DND-41 (cell line): ENCODE results near the gene TMC7.

Experiments
- ATAC-seq: fragments of 200-7000 bp; cut with Tn5 transposase; 3 replicates; pipeline ENCODE4 v1.9.1; 2021; ENCODE audit warnings: low read depth; ENCODE audit not compliant: insufficient read depth
- DNase-seq: peaks from one replicate; pipeline ENCODE4 v3.0.0-alpha.2; 2020
- H2AFZ ChIP-seq: 2 replicates; pipeline ENCODE4 v1.6.0; 2012; ENCODE audit warnings: low read depth, low read length
- H3K27ac ChIP-seq: 2 replicates; pipeline ENCODE4 v1.5.1; 2012; ENCODE audit warnings: low read length, inconsistent platforms
- H3K27me3 ChIP-seq: fragments of 200-600 bp; sonication (generic); 2 replicates; pipeline ENCODE4 v1.6.0; 2012; ENCODE audit warnings: low read length, mild to moderate bottlenecking, inconsistent platforms; ENCODE audit not compliant: insufficient read depth, poor library complexity
- H3K36me3 ChIP-seq: 2 replicates; pipeline ENCODE4 v1.5.1; 2012; ENCODE audit warnings: low read length, inconsistent platforms; ENCODE audit not compliant: insufficient read depth
- H3K4me1 ChIP-seq: 2 replicates; pipeline ENCODE4 v1.5.1; 2012; ENCODE audit warnings: mild to moderate bottlenecking, low read length; ENCODE audit not compliant: insufficient read depth
- H3K4me2 ChIP-seq: 2 replicates; pipeline ENCODE4 v1.6.0; 2012; ENCODE audit warnings: mild to moderate bottlenecking, moderate library complexity, low read length, inconsistent platforms; ENCODE audit not compliant: insufficient read depth
- H3K4me3 ChIP-seq, 2 experiments: fragments of 200-600 bp in 1 of 2; shearing (Covaris generic) in 1 of 2; 2 replicates each; pipeline ENCODE4 v1.5.1; 2012 to 2016; ENCODE audit warnings: inconsistent platforms in 2 of 2, low read length in 2 of 2, mild to moderate bottlenecking in 2 of 2, low read depth in 1 of 2, moderate library complexity in 1 of 2
- H3K79me2 ChIP-seq: 2 replicates; pipeline ENCODE4 v1.6.0; 2012; ENCODE audit warnings: low read length, inconsistent platforms; ENCODE audit not compliant: insufficient read depth
- H3K9ac ChIP-seq: 2 replicates; pipeline ENCODE4 v1.6.0; 2012; ENCODE audit warnings: low read depth, mild to moderate bottlenecking, inconsistent platforms, low read length, moderate library complexity
- H3K9me3 ChIP-seq: 2 replicates; pipeline ENCODE4 v1.5.1; 2012; ENCODE audit warnings: low read length, moderate library complexity, mild to moderate bottlenecking, inconsistent platforms; ENCODE audit not compliant: insufficient read depth, severe bottlenecking
- H4K20me1 ChIP-seq: 2 replicates; pipeline ENCODE4 v1.6.0; 2012; ENCODE audit warnings: low read length; ENCODE audit not compliant: insufficient read depth
- EZH2 ChIP-seq: IDR thresholded peaks from 3 replicates; pipeline ENCODE4 v1.6.1; 2012; ENCODE audit warnings: borderline replicate concordance, low read depth, mild to moderate bottlenecking, moderate library complexity, low read length, inconsistent platforms; ENCODE audit not compliant: severe bottlenecking
- TF ChIP-seq, protein P1 (sequence below): IDR thresholded peaks from 2 replicates; pipeline ENCODE4 v1.5.1; 2012; ENCODE audit warnings: borderline replicate concordance, low read length, moderate library complexity, mild to moderate bottlenecking; ENCODE audit not compliant: poor library complexity, severe bottlenecking; ENCODE audit errors: extremely low read depth

The TMC7 gene

DNA sequence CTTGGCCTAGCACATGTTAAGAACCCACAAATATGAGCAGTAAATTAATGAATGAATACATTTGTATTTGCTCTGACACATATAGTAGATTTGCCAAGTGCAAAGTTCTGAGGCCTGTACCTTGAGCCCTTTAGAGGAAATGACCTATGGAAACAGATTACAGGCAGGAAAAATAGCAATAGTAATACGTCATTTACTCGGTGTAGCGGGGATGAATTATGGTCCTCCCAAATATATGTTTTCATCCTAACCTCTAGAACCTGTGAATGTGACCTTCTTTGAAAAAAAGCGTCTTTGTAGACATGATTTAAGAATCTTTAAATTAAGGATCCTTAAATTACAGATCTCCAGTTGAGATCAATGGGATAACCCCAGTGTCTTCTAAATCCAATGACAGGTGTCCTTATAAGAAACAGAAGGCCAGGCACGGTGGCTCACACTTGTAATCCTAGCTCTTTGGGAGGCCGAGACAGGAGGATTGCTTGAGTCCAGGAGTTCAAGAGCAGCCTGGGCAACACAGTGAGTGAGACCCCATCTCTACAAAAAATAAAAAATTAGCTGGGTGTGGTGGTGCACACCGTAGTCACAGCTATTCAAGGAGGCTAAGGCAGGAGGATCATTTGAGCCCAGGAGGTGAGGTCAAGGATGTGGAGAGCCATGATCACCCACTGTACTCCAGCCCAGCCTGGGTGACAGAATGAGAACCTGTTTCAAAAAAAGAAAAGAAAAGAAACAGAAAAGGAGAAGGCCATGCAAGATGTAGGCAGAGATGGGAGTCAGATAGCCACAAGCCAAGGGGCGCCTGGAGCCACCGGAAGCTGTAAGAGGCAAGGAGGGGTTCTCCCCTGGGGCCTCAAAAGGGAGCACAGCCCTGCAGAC, 124.9 kb downstream of the TMC7 start:
- Histone ChIP-seq H3K4me1 (no peaks in the 10 kb centered on the region), H3K9ac (no peak overlapping the region), H3K9me3 (no peaks in the 10 kb centered on the region), H4K20me1 (no peaks in the 10 kb centered on the region), H2AFZ (no peak overlapping the region), H3K79me2 (no peaks in the 10 kb centered on the region), H3K4me3 (no peak overlapping the region), H3K27me3 (no peaks in the 10 kb centered on the region), H3K36me3 (no peaks in the 10 kb centered on the region), H3K27ac (no peak overlapping the region), H3K4me2 (no peak overlapping the region)
- TF ChIP-seq, protein P1, sequence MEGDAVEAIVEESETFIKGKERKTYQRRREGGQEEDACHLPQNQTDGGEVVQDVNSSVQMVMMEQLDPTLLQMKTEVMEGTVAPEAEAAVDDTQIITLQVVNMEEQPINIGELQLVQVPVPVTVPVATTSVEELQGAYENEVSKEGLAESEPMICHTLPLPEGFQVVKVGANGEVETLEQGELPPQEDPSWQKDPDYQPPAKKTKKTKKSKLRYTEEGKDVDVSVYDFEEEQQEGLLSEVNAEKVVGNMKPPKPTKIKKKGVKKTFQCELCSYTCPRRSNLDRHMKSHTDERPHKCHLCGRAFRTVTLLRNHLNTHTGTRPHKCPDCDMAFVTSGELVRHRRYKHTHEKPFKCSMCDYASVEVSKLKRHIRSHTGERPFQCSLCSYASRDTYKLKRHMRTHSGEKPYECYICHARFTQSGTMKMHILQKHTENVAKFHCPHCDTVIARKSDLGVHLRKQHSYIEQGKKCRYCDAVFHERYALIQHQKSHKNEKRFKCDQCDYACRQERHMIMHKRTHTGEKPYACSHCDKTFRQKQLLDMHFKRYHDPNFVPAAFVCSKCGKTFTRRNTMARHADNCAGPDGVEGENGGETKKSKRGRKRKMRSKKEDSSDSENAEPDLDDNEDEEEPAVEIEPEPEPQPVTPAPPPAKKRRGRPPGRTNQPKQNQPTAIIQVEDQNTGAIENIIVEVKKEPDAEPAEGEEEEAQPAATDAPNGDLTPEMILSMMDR = no peak
- no peak for TF ChIP-seq EZH2
- ATAC-seq = no peak
- no peak for DNase-seq

GRCh38 chr16:19109288-19109664, 125.5 kb downstream of the TMC7 start:
- H3K27me3 ChIP-seq = no peaks in the 10 kb centered on the region
- H3K4me1 ChIP-seq = no peaks in the 10 kb centered on the region
- no peak overlapping the region for H3K4me3 ChIP-seq
- no peaks in the 10 kb centered on the region for H3K9me3 ChIP-seq
- TF ChIP-seq, protein P1 = no peak
- no peak for TF ChIP-seq EZH2
- no peaks in the 10 kb centered on the region for H3K79me2 ChIP-seq
- no peak overlapping the region for H3K27ac ChIP-seq
- ATAC-seq = no peak
- H3K36me3 ChIP-seq = no peaks in the 10 kb centered on the region
- H3K9ac ChIP-seq = no peak overlapping the region
- H4K20me1 ChIP-seq = no peaks in the 10 kb centered on the region
- H3K4me2 ChIP-seq = no peak overlapping the region
- no peak for DNase-seq
- H2AFZ ChIP-seq = no peak overlapping the region

DNA sequence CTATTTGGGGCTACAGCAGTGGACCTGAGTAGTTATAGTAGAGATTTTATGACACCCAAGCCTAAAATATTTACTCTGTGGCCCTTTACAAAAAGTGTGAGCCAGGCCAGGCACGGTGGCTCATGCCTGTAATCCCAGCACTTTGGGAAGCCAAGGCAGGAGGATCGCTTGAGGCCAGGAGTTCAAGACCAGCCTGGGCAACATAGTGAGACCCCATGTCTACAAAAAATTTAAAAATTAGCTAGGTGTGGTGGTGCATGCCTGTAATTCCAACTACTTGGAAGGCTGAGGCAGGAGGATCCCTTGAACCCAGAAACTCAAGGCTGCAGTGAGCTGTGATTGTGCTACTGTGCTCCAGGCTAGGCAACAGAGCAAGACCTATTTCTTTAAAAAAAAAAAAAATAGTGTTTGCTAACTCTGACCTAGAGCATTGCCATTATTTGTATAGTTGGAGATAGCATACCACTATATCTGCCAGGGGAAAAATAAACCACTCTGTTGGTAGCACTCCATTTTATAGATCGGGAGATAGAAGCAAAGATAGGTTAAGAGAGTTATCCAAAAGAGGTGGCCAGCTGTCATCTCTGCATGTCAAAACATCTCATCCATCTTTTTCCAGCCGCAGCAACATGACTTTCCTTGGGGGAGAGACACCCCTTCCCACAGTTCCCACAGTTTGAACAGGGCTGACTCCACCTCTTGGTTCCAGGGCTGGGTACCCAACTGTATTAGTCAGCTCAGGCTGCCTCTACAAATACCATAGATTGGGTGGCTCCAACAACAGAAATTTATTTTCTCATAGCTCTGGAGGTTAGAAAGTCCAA, 127.0 kb downstream of the TMC7 start:
- DNase-seq (no peak), ATAC-seq (no peak)
- H3K4me1 ChIP-seq = no peaks in the 10 kb centered on the region
- H3K4me3 ChIP-seq = no peak overlapping the region
- no peak overlapping the region for H3K9ac ChIP-seq
- H3K27ac ChIP-seq = no peak overlapping the region
- H3K27me3 ChIP-seq = no peaks in the 10 kb centered on the region
- H2AFZ ChIP-seq = no peak overlapping the region
- H4K20me1 ChIP-seq = no peaks in the 10 kb centered on the region
- TF ChIP-seq, protein P1 = no peak
- no peak for TF ChIP-seq EZH2
- no peaks in the 10 kb centered on the region for H3K9me3 ChIP-seq
- H3K79me2 ChIP-seq = no peaks in the 10 kb centered on the region
- H3K4me2 ChIP-seq = no peak overlapping the region
- no peaks in the 10 kb centered on the region for H3K36me3 ChIP-seq
